NCI-H1694 treated with DMSO at 0.1 percent for 48 hours (cell line): ENCODE measurements around the gene TMC1.

Experiments used
- DNase-seq: peaks from one replicate; lab custom pipeline; 2025; lab: John Stamatoyannopoulos, UW

TMC1 gene

DNA sequence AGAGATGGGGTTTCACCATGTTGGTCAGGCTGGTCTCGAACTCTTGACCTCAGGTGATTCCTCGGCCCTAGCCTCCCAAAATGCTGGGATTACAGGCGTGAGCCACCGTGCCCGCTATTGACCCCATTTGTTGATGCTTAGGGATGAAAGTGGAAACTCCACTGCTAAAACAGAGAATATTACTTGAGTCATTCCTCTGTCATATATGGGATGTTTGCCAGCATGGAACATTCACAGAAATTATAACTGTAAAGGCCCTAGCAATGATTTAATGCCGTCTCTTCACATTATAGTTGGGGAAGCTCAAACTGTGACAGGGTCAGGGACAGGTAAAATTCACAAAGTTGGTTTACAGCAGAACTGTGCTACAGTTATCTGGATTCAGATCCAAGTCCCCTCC is 94.5 kb downstream of the TMC1 start:
- no peak for DNase-seq

DNA sequence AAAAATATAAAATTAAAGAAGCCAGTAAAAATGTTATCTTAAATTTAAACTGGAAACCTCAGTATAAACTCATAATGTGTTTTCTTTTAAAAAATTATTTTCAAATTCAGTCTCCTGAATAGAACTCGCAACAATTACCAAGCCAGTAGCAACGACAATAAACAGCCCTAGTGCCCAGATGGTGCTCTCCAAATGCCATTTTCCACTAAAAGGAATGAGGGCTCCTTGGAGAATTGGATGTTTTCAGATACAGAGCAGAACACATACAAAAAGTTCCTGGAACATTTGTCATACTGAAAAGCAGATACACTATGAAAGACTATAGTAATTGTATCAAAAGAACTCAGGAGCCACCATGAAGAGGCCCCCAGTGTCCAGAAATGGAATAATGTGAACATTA is 97.4 kb downstream of the TMC1 start:
- no peak for DNase-seq

DNA sequence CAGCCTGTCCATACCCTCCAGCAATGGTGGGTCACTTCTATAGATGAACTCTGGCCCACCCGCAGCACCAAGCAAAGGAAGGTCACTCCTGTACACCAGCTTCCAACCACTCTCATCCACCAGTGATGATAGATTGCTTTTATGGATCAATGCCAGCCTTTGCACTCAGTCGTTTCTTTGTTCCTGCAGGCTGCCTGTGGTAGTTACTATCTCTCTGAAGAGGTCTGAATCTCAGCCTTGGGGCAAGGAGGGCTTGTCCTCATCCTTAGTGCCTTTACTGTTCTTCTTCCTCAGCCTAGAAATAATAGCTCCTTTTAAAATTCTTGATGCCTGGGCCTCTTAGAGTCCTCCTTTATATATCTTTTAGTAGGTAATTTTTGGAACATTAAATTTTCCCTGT is 100.8 kb downstream of the TMC1 start:
- no peak for DNase-seq

DNA sequence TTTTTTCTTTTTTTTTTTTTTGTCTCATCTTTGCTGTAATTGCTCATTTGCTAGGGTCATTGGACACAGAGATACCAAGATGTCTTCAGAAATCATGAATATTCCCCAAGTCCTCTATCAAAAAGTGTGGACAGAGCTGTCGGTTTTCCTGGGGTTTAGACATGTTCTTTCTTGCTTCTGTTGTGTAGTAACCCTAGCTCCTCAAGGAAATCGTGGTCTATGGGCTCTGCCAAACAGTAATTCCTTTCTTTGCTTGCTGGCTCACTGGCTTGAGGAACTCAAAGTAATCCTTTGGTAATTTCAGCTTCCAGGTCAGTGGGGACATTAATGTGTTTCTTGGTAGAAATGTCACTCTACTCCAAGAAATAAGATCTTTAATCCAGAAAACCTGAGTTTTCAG is 101.7 kb downstream of the TMC1 start:
- DNase-seq = no peak

DNA sequence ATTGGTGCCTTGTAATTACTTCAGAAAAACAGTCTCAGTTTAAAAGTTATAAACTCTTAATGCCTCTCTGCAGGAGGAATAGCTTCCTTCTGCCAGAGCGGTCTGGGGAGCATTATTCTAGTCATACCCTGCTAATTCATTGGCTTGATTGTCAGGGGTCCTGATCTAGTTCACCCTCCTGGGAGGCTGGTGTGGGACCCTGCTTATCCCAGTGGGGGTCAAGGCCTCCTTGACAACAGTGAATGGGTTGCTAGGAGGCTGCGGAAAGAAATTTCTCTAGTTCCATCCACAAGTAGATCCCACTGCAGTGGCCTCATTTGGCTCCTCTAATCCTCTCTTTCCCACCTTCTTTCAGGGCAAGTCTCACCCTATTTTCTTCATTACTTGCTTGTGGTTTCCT is 105.7 kb downstream of the TMC1 start:
- no peak for DNase-seq

DNA sequence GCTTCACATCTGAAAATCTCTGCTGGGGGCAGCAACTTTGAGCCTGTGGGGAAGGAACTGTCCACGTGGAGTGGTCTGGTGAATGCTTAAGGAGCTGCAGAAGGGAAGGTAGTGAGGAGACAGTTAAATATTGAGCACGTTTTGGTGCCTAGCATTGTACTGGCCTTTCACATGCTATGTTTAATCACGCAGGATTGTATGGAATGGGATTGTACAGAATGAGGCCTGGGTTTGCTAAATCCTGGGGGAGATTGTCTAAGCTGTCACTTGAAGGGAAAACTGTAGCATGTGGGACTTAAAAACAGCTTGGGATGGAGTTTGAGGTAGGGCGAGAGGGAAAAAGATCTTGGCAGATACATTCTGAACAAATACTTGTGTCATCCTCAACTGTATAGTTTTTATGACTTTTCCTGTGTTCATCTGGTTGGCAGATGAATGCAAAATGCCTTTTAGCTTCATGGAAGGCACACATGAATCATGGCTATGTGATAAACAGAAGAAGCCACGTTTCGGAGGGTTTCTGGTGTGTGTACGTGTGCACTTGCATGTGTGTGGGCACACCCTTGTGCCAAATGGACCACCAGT is 106.6 kb downstream of the TMC1 start:
- no peak for DNase-seq

DNA sequence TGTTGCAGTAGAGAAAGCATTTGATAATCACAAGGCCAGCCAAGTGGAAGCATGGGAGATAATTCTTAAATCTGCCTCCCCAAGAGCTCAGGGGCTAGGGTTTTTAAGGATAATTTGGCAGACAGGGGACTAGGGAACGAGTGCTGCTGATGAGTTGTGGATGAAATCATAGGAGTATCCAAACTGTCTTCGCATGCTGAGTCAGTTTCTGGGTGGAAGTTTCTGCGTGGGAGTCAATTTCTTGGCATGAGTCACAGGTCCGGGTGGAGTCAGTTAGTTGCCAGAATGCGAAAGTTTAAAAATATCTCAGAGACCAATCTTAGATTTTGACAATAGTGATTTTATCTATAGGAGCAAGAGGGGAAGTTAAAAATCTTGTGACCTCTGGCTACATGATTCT is 112.6 kb downstream of the TMC1 start:
- no peak for DNase-seq

DNA sequence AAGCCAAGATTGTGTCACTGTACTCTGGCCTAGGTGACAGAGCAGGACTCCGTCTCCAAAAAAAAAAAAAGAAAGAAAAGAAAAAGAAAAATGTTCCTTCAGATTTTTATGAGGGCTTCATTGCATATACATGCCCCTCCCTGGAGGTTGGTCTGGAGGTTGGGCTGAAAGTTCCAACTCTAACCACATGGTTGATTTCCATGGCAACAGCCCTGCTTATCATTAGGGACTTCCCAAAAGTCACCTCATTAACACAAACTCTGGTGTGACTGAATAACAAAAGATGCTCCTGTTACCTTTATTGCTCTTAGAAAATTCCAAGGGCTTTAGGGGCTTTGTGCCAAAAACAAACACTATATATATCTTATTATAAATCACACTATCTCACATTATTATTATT is 113.8 kb downstream of the TMC1 start:
- no peak for DNase-seq

DNA sequence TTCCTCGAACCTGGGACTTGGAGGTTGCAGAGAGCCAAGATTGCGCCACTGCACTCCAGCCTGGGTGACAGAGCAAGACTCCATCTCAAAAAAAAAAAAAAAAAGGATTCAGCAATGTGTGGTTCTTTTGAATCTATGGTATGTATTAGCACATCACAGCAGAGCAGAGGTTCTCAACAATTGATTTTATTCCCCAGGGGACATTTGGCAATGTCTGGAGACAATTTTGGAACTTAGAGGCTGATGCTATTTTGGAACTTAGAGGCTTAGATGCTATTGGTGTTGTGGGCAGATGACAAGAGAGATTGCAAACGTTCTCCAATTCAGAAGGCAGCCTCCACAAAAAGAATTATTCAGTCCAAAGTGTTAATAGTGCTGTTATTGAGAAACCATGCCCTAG is 115.2 kb downstream of the TMC1 start:
- DNase-seq = no peak

DNA sequence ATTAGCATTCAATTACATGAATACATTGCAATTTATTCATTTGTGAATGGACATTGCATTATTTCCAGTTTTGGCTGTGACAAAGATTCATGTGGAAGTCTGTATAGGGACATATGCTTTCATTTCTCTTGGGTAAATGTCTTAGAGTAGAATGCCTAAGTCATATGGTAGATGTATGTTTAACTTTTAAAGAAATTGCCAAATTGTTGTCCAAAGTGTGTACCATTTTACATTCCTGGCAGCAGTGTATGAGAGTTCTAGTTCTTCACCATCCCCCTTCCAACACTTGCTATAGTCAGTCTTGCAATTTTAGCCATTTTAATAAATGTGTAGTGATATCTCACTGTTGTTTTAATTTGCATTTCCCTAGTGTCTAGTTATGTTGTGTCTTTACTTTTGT is 122.2 kb downstream of the TMC1 start:
- no peak for DNase-seq

DNA sequence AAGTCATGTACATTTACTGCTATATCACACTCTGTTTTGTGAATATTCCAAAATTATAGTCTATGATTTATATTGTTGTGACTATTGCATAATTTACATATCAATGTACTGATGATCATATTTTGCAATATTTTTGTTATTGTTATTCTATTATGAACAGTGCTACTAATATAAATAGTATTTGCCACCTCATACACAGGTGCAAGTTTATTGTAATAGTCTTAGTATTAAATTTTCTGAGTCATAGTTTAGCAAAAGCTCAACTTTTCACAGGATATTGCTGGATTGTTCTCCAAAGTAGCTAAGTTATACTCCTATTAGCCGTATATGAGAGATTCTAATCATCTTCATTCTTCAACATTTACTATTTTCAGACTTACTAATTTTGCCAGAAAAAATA is 124.7 kb downstream of the TMC1 start:
- DNase-seq = no peak

DNA sequence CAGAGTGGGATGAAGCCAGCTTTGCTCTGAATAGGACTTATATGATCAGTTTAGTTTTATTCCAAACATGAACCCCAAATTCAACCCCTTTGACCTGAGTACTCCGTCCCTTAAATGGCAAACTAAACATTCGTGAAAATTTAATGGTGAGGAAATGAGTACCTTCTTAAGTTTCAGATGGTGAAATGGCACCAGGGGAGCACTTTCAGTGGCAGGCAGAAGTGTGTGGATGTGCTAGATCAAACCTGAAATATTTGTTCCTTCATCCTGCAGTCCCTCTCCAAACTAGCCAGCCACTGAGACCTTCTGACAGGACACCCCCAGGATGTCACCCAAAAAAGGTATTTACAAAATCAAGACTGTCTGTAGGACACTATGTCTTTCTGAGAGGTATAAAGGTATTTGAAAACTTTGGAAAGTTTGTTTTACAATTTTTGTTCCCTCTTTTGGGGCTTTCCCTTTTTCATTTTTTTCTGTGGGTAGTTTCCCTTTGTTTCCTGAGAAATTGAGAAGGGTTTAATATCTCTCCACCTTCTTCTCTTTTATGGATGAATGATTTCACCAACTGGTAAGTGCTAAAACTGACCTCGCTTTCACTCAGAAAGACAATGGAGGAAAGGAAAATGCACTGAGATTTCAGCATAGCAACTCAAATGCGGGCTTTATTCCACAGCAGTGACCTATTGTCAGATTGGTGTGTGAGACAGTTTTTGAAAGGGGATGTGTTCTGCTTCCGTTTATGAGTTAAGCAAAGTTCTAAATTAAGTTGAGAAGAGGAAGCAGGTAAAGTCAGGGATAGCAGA is 127.1 kb downstream of the TMC1 start:
- no peak for DNase-seq

DNA sequence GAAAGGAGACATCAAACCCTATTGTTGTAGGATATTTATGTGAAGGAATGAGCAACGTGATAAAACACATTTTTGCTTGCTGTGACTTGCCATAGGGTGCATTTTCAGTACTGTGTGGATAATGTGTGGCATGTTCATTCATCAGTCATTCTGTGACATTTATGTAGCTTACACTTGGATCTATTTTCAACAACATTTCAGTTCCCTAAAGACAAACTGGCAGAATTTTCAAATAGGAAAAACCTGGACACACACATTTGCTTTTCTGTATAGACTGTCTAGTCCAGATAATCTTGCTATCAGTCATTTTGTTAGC is 127.7 kb downstream of the TMC1 start:
- no peak for DNase-seq

DNA sequence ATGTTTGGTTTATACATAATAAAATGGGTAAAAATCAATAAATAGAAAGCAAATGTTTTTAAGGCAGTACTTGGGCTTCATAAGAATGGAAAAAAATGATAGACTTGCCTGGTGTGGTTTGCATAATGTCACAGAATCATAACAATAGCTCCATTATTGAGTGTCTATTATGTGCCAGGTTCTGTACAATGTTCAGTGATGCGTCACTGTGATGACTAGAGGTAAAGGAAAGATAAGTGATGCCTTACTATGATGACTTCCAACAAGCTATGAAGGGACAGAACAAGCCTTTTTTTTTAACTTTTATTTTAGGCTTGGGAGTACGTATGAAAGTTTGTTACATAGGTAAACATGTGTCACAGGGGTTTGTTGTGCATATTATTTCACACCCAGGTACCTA is 128.8 kb downstream of the TMC1 start:
- DNase-seq = no peak

DNA sequence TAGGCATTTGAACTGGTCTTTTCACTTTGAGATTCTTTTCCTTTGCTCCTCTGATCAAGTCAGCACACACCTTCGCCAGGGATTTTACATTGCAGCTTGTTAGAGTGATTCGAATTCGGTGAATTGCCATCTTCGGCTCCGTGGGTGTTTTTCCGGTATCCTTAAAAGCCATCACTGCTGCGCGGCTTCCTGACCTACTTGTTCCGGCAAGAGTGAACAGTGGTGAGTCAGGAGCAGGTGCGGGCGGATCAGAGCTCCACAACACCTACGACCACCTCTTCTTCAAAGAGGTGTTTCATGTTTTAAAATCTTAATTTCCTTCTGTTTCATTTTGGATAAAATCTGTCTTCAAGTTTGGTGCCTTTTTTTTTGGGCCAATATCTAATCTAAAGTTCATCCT is 134.6 kb downstream of the TMC1 start:
- DNase-seq = no peak

DNA sequence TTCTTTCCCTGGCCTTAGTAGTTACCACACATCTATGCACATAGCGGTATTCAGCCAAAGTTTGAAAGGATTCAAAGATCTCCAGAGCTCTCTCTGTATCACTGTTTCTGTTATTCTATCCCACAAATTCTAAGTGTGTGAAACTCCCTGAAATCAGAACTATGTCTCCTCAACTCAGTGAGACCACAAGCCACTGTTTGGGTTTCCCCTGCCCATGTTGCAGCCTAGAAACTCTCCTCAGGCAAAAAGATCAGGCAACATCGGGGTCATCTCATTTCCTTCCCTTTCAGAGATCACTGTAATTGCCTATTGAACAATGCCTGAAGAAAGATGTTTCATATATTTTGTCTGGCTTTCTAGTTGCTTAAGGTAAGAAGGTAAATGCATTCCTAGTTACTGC is 135.6 kb downstream of the TMC1 start:
- DNase-seq = no peak

DNA sequence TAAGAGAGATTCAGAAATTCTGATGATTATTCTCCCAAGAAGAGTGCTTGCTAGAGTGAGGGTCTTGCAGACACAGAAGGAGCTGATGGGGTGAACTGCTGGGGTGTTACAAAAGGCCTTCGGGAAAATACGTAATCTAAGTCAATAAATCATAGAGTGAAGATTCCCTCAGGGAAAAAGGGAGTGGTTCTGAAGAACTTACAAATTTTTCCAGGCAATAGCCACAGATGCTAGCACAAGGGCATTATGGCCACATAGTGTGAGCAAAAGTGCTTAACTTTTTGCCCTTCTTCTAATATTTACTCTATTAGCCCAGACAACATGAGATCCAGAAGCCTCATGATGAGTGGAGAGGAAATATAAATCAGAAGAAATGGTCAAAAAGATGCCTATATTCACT is 137.3 kb downstream of the TMC1 start:
- no peak for DNase-seq

DNA sequence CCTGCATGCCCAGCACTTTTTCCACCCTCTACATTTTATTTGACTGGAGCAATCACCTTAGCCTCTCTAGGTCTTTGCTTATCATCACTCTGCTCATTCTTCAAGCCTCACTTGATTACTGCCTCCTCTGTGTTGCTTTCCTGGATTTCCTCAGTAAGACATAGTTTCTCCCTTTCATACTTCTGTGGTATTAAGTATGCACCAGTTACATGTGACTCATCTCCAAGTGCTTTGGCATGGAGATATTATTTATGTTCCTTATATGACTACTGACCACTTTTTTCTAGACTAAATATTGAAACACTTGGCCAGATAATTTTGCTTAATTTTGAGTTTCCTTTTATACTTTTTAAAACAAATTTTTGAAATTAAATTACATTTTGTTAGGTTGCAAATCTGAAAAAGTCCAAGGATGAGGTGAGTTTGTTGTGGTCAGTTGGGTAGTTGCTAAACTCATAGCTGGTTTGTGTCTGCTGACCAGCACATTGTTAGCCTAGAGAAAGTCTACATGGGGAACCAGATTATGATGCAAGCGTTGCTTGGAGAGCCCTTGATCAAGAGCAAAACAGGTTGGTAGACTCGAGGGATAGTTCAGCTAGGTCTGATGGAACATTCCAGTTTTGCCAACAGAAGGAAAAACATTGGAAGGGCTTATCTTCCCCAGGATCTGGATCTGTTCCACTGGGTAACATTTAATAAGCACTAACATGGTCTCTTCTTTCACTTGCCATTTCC is 140.2 kb downstream of the TMC1 start:
- no peak for DNase-seq

DNA sequence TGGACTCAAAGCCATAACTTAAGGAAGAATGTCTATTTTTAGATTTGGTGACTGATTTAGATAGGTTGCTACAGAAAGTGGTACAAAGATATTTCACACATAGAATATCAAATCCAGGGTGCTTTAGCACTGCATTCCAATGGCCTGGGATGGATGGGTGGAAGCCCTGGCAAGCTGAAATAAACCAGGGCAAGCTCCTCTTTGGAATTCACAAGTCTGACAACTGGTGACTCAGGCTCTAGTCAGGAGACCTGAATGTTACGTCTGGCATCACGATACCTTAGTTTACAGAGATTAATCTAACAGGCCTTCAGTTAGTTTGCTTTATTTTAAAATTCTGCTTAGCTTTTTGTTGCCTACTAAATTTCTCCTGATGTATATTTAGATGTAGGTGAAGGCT is 144.0 kb downstream of the TMC1 start:
- no peak for DNase-seq

DNA sequence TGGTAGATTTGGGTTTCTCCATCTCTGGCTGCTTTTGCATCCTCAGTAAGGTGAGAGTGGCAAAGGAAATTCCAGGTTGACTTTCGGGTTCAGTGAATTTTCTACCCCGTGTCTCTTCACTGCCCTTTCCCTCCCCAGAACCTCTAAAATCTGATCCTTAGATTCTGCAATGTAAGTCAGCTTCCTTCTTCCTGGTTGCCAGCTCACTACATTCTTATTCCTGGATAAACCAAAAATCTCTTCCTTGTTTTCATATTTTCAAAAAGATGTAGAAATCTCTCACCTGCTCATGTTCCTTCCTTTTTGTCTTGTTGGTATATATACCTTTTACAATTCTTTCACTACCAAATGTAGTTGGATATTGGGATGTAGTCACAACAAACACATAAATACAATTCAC is 145.8 kb downstream of the TMC1 start:
- no peak for DNase-seq

DNA sequence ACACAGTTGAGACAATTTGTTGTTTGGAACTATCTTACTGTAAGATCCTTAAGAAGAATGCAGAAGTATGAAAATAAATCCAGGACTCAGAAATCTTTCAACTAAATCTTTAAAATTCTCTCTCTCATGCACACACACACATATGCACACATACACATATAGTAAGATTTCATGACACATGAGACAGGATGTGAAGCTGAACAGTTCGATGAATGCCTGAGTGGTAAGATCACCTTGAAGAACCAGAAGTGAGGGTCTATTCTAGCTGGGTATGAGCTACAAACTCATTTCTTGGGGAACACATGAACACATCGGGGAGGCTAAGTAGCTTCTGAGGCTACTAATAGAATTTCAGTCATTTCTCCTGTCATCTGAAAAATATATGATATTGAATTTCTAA is 153.6 kb downstream of the TMC1 start:
- DNase-seq = no peak

DNA sequence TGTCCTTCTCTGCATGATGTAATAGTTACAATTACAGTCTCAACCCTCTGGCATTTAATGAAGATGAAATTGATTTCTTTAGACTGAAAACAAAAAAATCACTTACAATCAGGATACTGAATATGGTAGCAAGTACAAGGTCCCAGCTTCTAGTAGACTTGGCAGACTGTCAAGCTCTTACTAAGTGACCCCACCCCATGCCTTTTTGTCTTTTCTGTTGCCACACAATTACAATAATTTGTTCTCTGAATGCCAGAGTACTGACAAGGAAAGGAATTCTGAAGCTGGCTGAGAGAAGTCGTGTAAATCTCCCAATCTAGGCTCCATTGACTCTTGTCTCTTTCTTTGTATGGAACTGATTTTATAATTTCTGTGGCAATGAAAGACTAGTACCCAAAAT is 154.2 kb downstream of the TMC1 start:
- DNase-seq = no peak

DNA sequence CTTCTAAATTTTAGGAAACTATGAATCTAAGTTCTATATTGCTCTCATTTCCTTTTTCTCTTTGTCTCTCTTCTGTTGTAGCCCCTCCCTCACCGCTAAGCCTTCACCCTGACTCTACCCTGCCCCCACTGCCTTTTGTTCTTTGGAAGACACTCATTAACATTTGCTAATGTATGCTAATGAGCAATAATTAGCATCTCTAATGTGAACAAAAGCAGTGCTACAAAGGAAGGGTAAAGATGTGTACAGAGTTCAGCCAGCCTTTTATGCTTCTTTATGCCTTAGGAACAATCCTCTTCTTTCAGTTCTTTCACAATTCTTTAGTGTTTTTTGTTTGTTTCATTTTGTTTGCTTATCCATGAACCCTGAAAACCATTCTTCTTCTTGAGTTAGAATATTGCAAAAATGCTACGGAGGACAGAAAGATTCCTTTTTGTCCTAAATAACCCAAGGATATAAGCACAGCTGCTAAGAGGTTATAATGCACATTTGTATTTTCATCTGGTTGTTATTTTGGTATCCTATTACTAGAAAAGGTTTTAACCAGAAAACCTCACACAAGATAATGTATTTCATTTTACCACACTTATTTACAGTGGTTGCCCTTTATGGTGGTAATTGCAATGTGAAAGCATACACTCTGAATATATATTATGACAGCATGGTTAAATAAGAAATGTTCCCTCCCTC is 159.3 kb downstream of the TMC1 start:
- no peak for DNase-seq
